NCI-H82 treated with DMSO at 0.1 percent for 48 hours (cell line): ENCODE data around the gene MGAT4B.
"Not testable (repeated sequence)": the region's sequence is repeated elsewhere in the genome, so short reads cannot be mapped to it uniquely, and the experiment has no call there.

Experiments
- DNase-seq: peaks from one replicate; lab custom pipeline; 2025; ENCODE audit not compliant: unreplicated experiment; lab: John Stamatoyannopoulos, UW

MGAT4B gene

DNA sequence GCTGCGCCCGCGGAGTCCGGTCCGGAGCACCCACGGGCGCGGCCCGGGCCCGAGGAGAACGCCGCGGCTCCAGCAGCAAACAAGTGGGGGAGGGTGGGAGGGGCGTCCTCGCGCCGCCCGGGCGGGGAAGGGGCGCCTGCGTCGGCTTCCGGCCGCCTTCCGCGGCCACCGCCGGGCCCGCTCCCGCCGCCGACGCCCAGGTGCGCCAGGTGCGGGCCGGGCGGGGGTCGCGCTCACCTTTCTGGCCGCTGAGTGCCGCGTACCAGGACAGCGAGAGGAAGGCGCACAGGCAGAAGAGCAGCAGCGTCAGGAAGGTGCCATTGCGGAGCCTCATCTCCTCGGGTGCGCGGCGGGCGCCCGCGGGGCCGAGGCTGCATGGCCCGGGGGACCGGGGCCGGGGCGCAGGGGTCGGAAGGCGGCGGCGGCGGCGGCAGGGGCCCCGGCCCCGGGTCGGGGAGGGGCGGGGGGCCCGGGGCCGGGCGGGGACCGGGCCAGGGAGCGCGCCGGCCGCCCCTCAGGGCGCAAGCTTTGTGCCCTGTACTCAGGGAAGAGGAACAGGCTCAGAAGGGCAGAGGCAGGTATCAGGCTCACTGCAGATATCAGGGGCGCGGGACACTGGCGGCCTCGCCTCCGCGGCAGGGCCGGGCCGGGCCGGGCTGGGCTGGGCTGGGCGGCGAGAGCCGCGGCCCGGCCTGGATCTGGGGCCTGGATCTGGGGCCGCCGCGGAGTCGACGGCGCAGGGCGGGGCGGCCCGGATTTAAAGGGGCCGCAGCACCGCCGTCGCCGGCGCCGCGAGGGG, at the start of gene MGAT4B:
MGAT4B (minus strand) TSS at position 617 of the 799 bp plus-strand sequence; CDS start at position 334, 283 bp downstream.
- DNase-seq: no peak

DNA sequence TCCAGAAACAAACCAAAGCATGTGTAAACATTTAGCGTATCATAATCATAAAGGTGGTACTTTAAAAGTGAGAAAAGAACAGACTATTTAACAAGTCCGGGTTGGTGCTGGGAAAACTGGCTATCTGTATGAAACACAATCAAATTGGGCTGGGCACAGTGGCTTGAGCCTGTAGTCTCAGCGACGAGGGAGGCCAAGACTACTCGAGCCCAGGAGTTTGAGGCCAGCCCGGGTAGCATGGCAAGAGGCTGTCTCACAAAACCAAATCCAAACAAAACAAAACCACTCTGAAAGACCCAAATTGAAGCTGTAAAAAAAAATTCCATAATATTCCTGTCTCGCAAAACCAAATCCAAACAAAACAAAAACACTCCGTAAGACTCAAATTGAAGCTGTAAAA, 47.7 kb upstream of the MGAT4B start:
- no peak for DNase-seq

DNA sequence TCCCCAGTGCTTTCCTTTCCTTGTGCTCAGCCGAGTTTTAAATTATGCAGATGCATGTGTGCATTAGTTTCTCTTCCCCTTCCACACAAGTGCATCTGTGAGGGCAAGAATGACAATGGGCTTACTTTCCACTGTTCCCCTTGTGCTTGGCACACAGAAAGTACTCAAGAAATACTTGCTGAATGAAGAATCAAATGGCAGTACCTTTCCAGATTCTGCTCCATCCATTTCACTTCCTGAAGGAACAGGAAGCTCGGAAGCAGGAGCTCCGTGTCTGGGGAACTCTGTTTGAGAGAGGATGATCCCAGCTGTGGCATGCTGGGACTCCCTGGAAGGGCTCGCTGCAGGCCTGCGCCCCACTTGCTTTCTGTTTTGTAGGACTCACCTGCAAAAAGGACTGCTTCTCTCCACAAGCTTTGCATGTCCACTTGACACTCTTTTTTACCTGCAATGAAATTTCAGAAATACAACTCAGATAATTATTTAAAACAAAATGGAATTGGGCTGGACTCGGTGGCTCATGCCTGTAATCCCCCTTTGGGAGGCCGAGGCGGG, 46.4 kb upstream of the MGAT4B start:
- DNase-seq: no peak

DNA sequence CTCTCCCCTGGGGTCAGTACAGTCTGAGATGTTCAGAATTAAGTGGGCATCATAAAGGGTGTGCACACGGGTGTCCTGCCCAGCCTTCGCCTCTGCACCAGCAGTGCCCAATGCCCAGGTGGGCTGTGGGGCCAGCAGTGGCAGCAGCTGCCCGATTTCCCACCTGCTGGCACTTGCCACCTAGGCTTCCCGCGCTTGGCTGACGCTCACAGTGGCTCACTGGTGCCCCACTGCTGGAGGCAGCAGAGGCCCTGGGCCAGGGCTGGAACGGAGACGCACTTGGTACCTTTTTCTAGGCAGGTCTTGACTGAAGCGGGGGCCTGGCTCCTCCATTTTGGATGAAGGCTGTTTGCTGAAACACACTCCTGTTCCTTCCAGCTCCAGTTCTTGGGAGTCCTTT, 35.0 kb upstream of the MGAT4B start:
- no peak for DNase-seq

DNA sequence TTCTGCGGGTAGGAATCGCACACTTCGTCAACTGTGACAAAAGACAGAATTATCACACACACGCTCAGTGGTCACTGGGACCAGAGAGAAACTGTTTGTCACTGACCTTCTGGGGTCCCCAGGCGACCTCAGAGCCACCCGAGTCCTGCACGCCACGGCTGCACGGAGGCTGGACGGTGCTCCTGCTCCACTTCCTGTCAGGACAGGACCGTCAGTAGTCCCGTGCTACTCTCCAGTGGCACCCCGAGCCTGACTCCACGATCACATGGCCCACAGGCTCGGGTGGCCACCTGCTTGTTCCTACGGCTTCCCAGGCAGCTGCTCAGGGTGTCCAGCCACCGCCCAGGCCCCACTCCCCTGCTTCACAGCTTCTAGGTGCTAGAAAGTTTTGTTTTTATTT, 34.1 kb upstream of the MGAT4B start:
- no peak for DNase-seq

DNA sequence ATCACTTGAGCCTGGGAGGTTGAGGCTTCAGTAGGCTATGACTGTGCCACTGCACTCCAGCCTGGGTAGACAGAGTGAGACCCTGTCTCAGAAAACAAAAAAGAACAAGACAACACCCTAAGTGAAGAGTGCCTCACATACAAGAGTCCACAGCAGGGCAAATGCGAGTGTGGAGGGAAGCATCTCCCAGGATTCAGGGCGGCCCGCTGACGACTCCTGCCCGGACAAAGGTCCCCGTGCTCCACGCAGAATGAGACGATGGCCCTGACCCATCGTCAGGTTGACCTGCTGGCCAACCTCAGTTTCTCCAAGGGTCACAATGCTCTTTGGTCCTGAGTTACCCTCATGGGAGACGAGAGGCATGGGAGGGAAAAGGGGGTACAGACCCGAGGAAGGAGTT, 33.7 kb upstream of the MGAT4B start:
- no peak for DNase-seq

DNA sequence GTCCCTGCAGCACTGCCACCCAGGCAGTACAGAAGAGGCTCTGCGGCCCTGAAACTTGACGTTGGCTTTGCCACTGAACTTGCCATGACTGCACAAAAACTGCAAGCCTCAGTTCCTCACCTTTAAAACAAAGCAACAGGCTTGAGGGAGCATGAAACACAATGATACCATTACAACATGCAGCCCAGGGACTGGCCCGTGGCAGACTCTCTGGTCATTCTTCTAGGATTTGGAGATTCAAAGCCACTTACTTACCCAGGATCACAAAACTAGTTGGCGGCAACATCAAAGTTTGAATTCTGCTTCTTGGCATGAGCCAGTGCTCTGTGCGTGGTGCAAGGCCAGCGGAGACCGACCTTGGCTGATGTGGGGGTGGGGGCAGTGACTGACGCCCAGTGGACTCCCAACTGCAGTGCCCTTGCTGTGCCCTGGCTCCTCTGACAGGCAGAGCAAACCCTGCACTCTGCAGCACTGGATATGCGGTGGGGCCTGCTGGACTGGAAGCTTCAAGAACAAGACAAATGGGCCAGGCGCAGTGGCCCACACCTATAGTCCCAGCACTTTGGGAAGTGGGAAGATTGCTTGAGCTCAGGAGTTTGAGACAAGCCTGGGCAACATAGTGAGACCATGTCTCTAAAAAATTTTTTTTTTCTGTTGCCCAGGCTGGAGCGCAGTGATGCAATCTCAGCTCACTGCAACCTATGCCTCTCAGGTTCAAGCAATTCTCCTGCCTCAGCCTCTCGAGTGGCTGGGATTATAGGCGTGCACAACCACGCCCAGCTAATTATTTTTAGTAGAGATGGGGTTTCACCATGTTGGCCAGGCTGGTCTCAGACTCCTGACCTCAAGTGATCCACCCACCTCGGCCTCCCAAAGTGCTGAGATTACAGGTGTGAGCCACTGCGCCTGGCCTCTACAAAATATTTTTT, 32.9 kb upstream of the MGAT4B start:
- no peak for DNase-seq

DNA sequence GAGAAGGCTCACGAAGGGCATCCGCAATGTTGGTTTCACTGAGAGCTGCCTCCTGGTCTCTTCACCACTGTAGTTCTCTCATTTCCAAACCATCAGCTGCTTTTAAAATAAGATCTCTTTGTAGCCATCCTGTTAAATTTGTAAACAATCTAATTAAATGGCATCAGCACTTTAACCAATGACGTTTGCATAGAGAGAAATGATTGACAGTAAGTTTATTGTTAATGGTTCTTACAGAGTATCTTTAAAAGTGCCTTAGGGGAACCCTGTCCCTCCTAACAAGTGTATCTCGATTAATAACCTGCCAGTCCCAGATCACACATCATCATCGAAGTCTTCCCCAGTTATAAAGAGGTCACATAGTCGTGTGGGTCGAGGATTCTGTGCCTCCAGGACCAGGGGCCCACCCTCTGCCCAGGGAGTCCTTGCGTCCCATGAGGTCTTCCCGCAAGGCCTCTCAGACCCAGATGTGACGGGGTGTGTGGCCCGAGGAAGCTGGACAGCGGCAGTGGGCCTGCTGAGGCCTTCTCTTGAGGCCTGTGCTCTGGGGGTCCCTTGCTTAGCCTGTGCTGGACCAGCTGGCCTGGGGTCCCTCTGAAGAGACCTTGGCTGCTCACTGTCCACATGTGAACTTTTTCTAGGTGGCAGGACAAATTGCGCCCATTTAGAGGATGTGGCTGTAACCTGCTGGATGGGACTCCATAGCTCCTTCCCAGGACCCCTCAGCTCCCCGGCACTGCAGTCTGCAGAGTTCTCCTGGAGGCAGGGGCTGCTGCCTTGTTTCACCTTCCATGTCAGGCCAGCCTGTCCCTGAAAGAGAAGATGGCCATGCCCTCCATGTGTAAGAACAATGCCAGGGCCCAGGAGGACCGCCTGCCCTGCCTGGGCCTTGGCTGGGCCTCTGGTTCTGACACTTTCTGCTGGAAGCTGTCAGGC, 30.7 kb upstream of the MGAT4B start:
- DNase-seq: no peak

DNA sequence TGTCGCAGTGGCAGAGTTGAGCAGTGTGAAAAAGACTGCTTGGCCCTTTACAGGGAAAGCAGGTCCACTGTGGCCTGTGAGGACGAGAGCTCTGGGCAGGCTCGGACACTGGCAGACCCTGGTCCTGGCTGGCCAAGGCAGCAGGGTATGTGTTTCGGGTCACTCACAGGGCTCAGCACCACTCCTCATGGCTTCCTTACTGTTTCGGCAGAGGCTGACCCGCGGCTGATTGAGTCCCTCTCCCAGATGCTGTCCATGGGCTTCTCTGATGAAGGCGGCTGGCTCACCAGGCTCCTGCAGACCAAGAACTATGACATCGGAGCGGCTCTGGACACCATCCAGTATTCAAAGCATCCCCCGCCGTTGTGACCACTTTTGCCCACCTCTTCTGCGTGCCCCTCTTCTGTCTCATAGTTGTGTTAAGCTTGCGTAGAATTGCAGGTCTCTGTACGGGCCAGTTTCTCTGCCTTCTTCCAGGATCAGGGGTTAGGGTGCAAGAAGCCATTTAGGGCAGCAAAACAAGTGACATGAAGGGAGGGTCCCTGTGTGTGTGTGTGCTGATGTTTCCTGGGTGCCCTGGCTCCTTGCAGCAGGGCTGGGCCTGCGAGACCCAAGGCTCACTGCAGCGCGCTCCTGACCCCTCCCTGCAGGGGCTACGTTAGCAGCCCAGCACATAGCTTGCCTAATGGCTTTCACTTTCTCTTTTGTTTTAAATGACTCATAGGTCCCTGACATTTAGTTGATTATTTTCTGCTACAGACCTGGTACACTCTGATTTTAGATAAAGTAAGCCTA, 29.8 kb upstream of the MGAT4B start:
- DNase-seq: no peak

DNA sequence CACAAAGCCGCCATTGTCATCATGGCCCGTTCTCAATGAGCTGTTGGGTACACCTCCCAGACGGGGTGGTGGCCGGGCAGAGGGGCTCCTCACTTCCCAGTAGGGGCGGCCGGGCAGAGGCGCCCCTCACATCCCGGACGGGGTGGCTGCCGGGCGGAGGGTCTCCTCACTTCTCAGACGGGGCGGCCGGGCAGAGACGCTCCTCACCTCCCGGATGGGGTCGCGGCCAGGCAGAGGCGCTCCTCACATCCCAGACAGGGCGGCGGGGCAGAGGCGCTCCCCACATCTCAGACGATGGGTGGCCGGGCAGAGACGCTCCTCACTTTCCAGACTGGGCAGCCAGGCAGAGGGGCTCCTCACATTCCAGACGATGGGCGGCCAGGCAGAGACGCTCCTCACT, 28.2 kb upstream of the MGAT4B start:
- not testable (repeated sequence) for DNase-seq

DNA sequence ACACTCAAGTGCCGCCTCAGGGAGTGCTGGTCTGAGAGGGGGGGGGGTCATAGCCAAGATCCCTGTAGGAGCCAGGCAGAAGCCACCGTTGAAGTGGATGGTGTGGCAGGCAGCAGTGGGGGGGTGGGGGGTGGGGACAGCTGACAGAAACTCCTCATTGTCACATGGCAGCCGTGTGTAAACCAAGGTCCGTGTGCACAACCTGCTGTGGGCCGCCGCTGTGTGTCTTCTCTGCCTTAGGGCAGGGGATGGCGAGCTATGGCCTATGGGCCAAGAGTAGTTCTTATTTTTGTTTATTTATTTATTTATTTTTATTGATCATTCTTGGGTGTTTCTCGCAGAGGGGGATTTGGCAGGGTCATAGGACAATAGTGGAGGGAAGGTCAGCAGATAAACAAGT, 27.5 kb upstream of the MGAT4B start:
- DNase-seq: no peak

DNA sequence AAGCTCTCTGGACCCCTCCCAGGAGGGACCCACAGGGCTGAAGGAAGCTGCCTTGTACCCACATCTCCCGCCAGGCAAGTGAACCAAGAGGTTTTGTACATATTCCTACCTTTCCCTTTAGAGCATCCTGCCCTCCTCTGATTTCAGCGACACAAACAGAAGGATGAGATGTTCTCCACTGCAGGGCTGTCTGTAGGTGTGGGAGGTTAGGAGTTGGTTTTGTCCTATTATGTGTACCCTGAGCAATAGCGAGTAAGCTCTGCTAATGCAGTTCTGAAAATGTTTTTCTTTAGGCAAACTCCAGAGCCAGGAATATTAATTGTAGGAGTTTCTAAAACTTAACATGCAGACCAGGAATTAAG, 27.0 kb upstream of the MGAT4B start:
- DNase-seq: no peak

DNA sequence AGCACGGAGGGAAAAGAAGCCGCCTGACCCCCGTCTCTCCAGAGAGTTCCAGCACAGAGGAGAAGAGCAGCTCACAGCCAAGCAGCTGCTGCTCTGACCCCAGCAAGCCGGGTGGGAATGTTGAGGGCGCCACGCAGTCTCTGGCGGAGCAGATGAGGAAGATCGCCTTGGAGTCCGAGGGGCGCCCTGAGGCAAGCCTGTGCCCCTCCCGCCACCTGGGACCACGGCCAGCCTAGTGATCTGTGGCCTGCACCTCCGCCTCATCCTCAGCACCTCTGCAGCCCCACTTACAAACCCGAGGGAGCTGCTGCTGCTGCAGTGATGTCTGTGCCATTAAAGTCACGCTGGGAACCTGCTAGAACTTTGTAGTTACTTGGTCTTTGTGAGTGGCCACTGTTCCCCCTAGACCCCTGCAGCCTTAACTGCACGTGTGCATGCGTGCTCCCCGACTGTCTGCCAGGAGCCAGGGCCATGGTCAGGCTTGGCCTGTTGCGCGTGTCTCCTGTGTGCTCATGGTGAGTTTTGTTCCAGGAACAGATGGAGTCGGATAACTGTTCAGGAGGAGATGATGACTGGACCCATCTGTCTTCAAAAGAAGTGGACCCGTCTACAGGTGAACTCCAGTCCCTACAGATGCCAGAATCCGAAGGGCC, 26.5 kb upstream of the MGAT4B start:
- no peak for DNase-seq

DNA sequence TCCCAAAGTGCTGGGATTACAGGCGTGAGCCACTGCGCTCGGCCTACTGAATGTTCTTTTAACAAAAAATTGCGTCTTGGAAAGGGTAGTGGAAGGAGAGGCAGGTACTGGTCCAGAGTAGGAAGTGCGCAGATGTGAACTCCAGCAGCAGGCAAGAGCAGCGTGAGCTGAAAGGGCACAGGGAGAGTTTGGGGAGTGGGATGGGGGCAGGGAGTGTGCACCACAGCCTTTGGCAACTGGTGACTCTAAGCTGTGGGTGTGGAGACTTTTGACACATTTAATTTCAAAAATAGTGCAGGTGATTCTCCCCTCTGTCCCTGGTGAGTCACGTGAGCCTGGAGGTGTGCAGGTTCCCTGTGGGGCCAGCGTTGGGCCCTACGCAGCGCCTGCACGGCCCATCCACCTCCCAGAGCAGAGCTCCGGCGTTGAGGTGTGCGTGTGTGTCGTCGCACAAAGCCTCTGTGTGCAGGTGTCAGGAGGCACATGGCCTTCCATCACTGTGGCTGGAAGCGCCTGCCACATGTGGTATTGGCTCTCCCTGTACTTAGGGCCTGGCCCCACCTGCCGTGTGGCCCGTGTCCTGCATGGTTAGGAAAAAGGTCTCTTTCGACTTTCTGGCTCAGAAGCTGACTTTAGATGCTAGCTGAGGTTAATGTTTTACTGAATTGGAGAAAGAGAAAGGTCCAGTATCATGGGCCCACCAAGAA, 25.5 kb upstream of the MGAT4B start:
- DNase-seq: no peak

DNA sequence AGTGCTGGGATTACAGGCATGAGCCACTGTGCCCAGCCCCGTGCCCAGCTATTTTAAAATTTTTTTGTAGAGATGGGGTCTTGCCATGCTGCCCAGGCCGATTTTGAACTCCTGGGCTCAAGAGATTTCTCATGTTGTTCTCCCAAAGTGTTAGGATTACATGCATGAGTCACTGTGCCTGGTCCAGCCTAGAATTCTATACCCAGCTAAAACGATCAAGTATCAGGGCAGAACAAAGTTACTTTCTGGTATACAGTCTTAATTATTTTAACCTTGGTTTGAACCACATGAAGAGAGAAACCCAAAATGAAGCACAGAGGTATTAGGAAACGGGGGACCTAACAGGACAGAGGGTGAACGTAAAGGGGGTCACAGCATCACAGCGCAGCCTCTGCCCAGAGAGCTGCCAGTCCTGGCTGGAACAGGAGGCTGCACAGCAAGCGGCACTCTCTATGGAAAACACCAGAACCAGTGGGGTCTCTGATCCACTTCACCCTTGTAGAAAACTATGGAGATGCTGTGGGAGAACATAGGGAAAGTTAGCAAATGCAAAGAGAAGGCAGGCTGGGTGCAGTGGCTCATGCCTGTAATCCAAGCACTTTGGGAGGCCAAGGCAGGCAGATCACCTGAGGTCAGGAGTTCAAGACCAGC, 24.3 kb upstream of the MGAT4B start:
- no peak for DNase-seq

DNA sequence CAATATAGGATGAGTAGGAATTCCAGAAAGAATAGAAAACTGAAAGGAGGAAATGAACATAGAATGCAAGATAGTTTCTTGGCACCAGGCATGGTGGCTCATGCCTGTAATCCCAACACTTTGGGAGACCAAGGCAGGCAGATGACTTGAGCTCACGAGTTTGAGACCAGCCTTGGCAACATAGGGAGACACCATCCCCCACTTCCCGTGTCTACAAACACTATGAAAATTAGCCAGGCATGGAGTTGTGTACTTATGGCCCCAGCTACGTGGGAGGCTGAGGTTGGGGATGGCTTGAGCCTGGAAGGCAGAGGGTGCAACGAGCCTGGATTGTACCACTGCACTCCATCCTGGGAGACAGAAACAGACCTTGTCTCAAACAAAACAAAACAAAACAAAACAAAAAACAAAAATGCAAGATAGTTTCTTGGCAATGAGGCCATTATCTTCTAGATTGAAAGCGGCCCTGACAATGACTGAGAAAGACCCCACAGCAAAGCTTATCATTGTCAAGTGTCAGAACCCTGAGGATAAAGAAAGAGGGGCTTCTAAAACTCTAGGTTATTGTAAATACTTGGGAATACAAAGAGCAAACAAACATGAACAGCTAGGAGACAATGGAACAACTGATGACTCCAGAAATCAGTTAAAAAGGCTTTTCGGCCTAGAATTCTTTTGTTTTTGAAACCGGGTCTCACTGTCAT, 23.2 kb upstream of the MGAT4B start:
- DNase-seq: no peak

DNA sequence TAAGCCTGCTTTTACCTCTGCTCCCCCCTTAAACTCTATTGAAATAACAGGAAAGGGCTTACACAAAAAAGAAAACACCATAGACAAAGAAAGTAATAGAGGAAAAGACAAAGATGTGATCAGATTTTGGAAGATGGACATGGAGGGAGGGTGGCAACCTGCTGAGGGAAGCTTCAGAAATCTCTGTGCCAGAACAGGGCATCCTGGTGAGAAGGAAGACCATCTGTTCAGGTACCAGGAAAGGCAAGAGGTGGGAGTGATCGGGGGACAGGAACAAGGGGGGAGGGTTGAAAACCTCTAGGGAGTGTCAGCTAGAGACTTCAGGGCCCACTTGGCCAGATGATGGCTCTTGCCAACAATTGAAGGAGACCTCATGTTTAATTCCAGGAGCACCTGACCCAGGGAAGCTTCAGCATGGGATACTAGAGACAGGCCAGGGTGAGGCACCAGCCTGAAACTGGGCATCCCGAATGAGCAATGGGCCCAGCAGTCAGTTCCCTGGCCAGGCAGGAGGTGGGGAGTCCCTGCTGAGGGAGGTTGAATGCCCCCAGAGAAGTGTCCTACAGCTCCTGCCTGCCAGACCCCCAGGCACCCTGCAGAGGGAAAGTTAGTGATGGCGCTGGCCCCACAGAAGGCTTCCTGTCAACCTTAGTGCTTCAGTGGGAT, 22.2 kb upstream of the MGAT4B start:
- no peak for DNase-seq
